Glutamatergic neuron (in vitro differentiated cells): ENCODE measurements around the gene NFATC1. TPM values are rescaled to one million over a fixed set of nuclear protein-coding genes. Genes with fewer than 3 reads are reported as not detected.

Source experiments
- DNase-seq: peaks from one replicate; pipeline ENCODE4 v3.0.0; 2022
- H3K27ac Mint-ChIP-seq: one replicate; pipeline ENCODE4 v1.8.0; 2020; ENCODE audit warnings: mild to moderate bottlenecking, mixed read lengths, inconsistent platforms; ENCODE audit not compliant: unreplicated experiment
- H3K27me3 Mint-ChIP-seq: one replicate; pipeline ENCODE4 v1.8.0; 2020; ENCODE audit warnings: mild to moderate bottlenecking, moderate library complexity, mixed read lengths, inconsistent platforms; ENCODE audit not compliant: unreplicated experiment
- H3K36me3 Mint-ChIP-seq: one replicate; pipeline ENCODE4 v1.8.0; 2020; ENCODE audit warnings: mild to moderate bottlenecking, mixed read lengths, inconsistent platforms; ENCODE audit not compliant: unreplicated experiment
- H3K4me1 Mint-ChIP-seq: one replicate; pipeline ENCODE4 v1.8.0; 2020; ENCODE audit warnings: mild to moderate bottlenecking, low read depth, mixed read lengths, inconsistent platforms; ENCODE audit not compliant: unreplicated experiment
- H3K4me3 Mint-ChIP-seq: one replicate; pipeline ENCODE4 v1.8.0; 2020; ENCODE audit warnings: mild to moderate bottlenecking, mixed read lengths, inconsistent platforms; ENCODE audit not compliant: unreplicated experiment
- H3K9me3 Mint-ChIP-seq: one replicate; pipeline ENCODE4 v1.8.0; 2020; ENCODE audit warnings: mild to moderate bottlenecking, moderate library complexity, mixed read lengths, inconsistent platforms; ENCODE audit not compliant: unreplicated experiment
- total RNA-seq: library from RNA; stranded (reverse); fragmentation: NEBNext Ultra II Directional; extraction: Animal tissue kit (Norgen Biotek cat#: 25700); gene quantifications from one replicate; pipeline ENCODE4 v1.2.1, GENCODE V29; 2021; ENCODE audit not compliant: unreplicated experiment
- TF ChIP-seq, protein P1 (sequence below): fragments of 200-600 bp; sonication (generic); IDR thresholded peaks from one replicate; pipeline ENCODE4 v1.5.0; 2021; ENCODE audit not compliant: partially characterized antibody, unreplicated experiment

NFATC1 gene
- total RNA-seq, 1 donor from 2014 or later = 5.3 TPM

- H3K36me3 Mint-ChIP-seq = no peaks in the 10 kb centered on the region
- TF ChIP-seq, protein P1, sequence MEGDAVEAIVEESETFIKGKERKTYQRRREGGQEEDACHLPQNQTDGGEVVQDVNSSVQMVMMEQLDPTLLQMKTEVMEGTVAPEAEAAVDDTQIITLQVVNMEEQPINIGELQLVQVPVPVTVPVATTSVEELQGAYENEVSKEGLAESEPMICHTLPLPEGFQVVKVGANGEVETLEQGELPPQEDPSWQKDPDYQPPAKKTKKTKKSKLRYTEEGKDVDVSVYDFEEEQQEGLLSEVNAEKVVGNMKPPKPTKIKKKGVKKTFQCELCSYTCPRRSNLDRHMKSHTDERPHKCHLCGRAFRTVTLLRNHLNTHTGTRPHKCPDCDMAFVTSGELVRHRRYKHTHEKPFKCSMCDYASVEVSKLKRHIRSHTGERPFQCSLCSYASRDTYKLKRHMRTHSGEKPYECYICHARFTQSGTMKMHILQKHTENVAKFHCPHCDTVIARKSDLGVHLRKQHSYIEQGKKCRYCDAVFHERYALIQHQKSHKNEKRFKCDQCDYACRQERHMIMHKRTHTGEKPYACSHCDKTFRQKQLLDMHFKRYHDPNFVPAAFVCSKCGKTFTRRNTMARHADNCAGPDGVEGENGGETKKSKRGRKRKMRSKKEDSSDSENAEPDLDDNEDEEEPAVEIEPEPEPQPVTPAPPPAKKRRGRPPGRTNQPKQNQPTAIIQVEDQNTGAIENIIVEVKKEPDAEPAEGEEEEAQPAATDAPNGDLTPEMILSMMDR = no peak
- H3K27ac Mint-ChIP-seq = no peak overlapping the region
- H3K4me3 Mint-ChIP-seq = no peak overlapping the region
- H3K4me1 Mint-ChIP-seq = peaks cover 21% of the 10 kb centered on the region
- DNase-seq = peak; percentile 33
- H3K9me3 Mint-ChIP-seq = peaks cover 3% of the 10 kb centered on the region
- peaks cover 4% of the 10 kb centered on the region for H3K27me3 Mint-ChIP-seq
Measured at GRCh38 chr18:79403723-79404566, 8.2 kb downstream of the NFATC1 start.

- peaks cover 2% of the 10 kb centered on the region for H3K9me3 Mint-ChIP-seq
- peak; percentile 17 for DNase-seq
- TF ChIP-seq, protein P1 = no peak
- no peak overlapping the region for H3K27ac Mint-ChIP-seq
- no peak overlapping the region for H3K4me3 Mint-ChIP-seq
- H3K4me1 Mint-ChIP-seq = peaks cover 20% of the 10 kb centered on the region
- H3K36me3 Mint-ChIP-seq = no peaks in the 10 kb centered on the region
- peaks cover 4% of the 10 kb centered on the region for H3K27me3 Mint-ChIP-seq
Measured at GRCh38 chr18:79404567-79404910, 8.8 kb downstream of the NFATC1 start.

- peak overlapping the region; percentile 4 for H3K4me3 Mint-ChIP-seq
- peak; percentile 4 for DNase-seq
- TF ChIP-seq, protein P1 = no peak
- peaks cover 2% of the 10 kb centered on the region for H3K9me3 Mint-ChIP-seq
- no peak overlapping the region for H3K27ac Mint-ChIP-seq
- no peaks in the 10 kb centered on the region for H3K36me3 Mint-ChIP-seq
- peaks cover 20% of the 10 kb centered on the region for H3K4me1 Mint-ChIP-seq
- peaks cover 4% of the 10 kb centered on the region for H3K27me3 Mint-ChIP-seq
Measured at GRCh38 chr18:79405019-79405780, 9.5 kb downstream of the NFATC1 start.

GRCh38 chr18:79405781-79406575 is 10.2 kb downstream of the NFATC1 start:
- Mint-ChIP-seq H3K27me3 (peaks cover 4% of the 10 kb centered on the region), H3K27ac (no peak overlapping the region), H3K4me3 (no peak overlapping the region), H3K4me1 (peaks cover 20% of the 10 kb centered on the region), H3K9me3 (peaks cover 2% of the 10 kb centered on the region), H3K36me3 (no peaks in the 10 kb centered on the region)
- peak; percentile 4 for DNase-seq
- TF ChIP-seq, protein P1 = no peak
